GM12891 (cell line): ENCODE data around the gene ASF1B.

ENCODE experiments used
- POLR2A ChIP-seq: IDR thresholded peaks from 2 replicates; pipeline ENCODE4 v1.6.1; 2011; ENCODE audit warnings: low read depth, low read length, control low read depth
- POLR2AphosphoS5 ChIP-seq: IDR thresholded peaks from 2 replicates; pipeline ENCODE4 v1.6.1; 2011; ENCODE audit warnings: low read depth, low read length, control low read depth
- POU2F2 ChIP-seq: IDR thresholded peaks from 2 replicates; pipeline ENCODE4 v1.6.1; 2011; ENCODE audit warnings: low read depth, mild to moderate bottlenecking, control low read depth, low read length, moderate library complexity
- TAF1 ChIP-seq: IDR thresholded peaks from 2 replicates; pipeline ENCODE4 v1.6.1; 2011; ENCODE audit warnings: low read depth, low read length, control low read depth

DNA sequence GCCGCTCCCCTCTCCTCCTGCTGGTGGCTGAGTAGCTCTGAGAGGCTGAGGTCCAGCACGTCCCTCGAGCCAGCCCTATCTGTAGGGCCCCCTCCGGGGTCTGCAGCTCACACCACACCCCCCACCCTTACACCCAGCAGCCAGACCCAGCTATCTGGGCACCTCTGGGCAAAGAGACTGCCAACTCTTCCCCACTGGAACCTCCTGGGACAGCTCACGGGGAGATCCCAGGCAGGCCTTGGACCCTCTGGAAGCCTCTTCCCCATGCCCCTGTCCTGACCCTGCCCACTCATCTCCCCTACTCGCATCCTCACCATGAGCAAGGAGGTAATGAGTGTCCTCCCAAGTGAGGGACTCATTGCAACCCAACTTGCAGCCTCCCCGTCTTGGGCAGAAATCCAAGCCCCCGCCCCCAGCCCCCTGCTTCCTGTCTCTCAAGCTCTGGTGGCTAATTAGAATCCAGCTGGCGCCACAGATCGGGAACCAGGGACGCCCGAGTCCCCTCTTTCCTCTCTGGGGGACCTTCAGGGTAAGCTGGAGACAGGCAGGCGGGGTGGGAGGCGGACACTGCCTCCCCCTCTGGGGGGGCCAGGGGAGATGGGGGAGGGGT, 47.5 kb upstream of the ASF1B start:
- TF ChIP-seq POLR2A (no peak), TAF1 (no peak), POLR2AphosphoS5 (no peak), POU2F2 (no peak)
